ENCODE results near the gene SYMPK. TPM values are rescaled to one million over a fixed set of nuclear protein-coding genes. Genes with fewer than 3 reads are reported as not detected.
A peak's percentile ranks its signal among the peaks of the same experiment; 100 is the strongest.

The SYMPK gene
- total and polyA plus RNA-seq, 8 donors: 32.2 to 420 (median 79.8) TPM

DNA sequence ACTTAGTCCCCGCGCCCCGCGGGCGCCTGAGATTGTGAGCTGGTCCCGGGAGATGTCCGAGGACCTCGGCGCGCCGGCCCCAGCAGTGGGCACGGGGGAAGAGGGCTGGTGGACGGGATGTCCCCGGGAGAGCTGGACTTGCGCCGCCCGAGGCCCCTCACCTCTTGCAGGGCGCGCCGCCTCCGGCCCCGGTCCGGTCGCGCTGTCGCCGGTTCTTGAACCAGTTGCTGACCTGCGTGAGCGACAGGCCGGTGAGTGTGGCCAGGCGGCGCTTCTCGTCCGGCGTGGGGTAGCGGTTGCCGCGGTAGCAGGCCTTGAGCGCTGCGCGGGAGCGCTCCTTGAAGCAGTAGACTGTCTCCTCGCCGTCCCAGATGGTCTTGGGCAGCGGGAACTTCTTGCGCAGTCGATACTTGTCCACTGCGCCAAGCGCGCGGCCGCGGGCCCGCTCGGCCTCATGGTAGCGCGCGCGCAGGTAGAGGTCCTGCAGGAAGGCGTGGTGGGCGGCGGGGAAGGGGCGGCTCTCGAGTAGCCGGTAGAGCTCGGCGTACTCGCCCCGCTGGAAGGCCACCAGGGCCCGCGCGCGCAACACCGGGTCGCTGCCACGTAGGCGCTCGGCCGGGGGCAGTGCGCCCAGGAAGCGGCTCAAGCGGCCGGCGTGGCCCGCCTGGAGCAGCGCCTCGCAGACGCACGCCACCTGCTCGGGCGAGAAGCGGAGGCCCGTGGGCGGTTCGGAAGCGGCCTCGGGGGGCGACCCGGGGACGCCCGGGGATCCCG, 94.9 kb downstream of the SYMPK start:
- DNase-seq: peak; percentile 70 to 89
- Histone ChIP-seq H3K4me3 (peak overlapping the region; percentile 61 to 85 (median 83)), H3K27me3 (peaks cover 0 to 32% (median 0%) of the 10 kb centered on the region in 3 donors), H3K36me3 (peaks cover 0 to 18% (median 8%) of the 10 kb centered on the region in 4 donors), H3K27ac (peak overlapping the region; percentile 89 to 97 (median 92)), H3K9me3 (no peaks in the 10 kb centered on the region), H3K4me1 (peaks cover 58 to 87% (median 80%) of the 10 kb centered on the region in 4 donors)
- WGBS, 5 donors: 0 to 8% (median 1%) methylated on average over 29 to 102 of the region's 102 CpGs
- intact Hi-C loops (cut with DNase I; ENCODE audit: low total_unique reads): no loop called here
- TF ChIP-seq, protein P1, sequence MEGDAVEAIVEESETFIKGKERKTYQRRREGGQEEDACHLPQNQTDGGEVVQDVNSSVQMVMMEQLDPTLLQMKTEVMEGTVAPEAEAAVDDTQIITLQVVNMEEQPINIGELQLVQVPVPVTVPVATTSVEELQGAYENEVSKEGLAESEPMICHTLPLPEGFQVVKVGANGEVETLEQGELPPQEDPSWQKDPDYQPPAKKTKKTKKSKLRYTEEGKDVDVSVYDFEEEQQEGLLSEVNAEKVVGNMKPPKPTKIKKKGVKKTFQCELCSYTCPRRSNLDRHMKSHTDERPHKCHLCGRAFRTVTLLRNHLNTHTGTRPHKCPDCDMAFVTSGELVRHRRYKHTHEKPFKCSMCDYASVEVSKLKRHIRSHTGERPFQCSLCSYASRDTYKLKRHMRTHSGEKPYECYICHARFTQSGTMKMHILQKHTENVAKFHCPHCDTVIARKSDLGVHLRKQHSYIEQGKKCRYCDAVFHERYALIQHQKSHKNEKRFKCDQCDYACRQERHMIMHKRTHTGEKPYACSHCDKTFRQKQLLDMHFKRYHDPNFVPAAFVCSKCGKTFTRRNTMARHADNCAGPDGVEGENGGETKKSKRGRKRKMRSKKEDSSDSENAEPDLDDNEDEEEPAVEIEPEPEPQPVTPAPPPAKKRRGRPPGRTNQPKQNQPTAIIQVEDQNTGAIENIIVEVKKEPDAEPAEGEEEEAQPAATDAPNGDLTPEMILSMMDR (IDR thresholded peaks at IDR 0.05): no peak
- TF ChIP-seq POLR2AphosphoS5 (IDR thresholded peaks at IDR 0.05): peak in 1 of 3 donors; percentile 66

DNA sequence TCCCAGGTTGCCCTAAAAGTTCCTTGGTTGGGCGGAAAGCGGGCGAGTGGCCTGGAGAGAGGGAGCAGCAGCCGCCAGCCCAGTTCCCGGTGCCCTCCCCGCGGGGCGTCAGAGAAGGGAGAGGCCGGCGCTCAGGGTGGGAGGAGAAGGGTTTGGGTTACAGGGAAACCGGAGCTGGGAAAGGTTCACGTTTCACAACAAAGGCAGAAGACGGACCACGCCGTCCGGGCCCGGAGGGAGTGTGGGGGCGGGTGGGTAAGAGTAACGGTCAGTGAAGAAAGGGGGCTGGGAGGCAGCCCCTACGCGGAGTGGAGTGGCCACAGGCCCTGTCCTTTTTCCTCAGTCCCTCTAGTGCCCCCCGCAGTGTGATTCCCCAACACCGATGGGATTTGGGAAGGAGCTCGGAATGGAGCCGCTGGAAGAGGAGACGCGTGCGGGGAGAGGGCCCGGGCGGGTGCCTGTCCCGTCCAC, 95.5 kb downstream of the SYMPK start:
- peaks cover 0 to 32% (median 0%) of the 10 kb centered on the region in 3 donors for H3K27me3 ChIP-seq
- intact Hi-C loops (cut with DNase I; ENCODE audit: low total_unique reads): no loop called here
- DNase-seq: peak; percentile 77 to 93
- H3K4me1 ChIP-seq: peaks cover 52 to 81% (median 73%) of the 10 kb centered on the region in 4 donors
- peak overlapping the region; percentile 61 to 85 (median 83) for H3K4me3 ChIP-seq
- H3K36me3 ChIP-seq: peaks cover 0 to 12% (median 5%) of the 10 kb centered on the region in 4 donors
- no peaks in the 10 kb centered on the region for H3K9me3 ChIP-seq
- 12 to 15% (median 13%) methylated on average over 17 to 31 of the region's 31 CpGs for WGBS, 5 donors
- peak in 2 of 3 donors; percentile 51 to 73 for TF ChIP-seq POLR2AphosphoS5 (IDR thresholded peaks at IDR 0.05)
- TF ChIP-seq, protein P1 (IDR thresholded peaks at IDR 0.05): no peak
- peak overlapping the region; percentile 89 to 97 (median 92) for H3K27ac ChIP-seq

DNA sequence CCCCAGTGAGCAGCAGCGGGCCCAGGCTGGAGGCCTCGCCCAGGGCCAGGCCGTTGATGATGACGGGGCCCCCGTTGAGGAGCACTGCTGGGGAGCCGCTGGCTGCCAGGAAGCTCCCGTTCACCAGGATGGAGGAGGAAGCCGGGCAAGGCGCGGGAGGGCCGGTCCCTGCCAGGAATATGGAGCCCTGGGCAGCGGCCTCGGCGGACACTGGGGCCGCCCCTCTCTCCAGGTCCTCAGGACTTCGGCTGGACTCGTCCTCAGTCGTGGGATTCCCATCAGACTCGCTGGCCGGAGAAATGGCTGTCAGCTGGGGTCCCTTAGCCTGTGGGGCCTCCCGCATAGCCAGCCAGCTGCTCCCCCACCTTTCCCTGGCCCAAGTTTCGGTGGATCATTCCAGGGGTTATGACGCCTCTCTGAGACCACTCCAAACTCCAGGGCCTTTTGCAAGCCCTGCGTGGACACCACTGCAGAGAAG, 96.0 kb downstream of the SYMPK start:
- peak overlapping the region; percentile 61 to 85 (median 83) for H3K4me3 ChIP-seq
- intact Hi-C loops (cut with DNase I; ENCODE audit: low total_unique reads): no loop called here
- peak overlapping the region; percentile 89 to 97 (median 92) for H3K27ac ChIP-seq
- H3K9me3 ChIP-seq: no peaks in the 10 kb centered on the region
- peak in 1 of 2 donors; percentile 68 for DNase-seq
- H3K27me3 ChIP-seq: peaks cover 0 to 32% (median 0%) of the 10 kb centered on the region in 3 donors
- peaks cover 0 to 7% (median 3%) of the 10 kb centered on the region in 4 donors for H3K36me3 ChIP-seq
- no peak for TF ChIP-seq POLR2AphosphoS5 (IDR thresholded peaks at IDR 0.05)
- TF ChIP-seq, protein P1 (IDR thresholded peaks at IDR 0.05): no peak
- TF ChIP-seq EP300 (IDR thresholded peaks at IDR 0.05): no peak
- no peak for TF ChIP-seq POLR2A (IDR thresholded peaks at IDR 0.05)
- peaks cover 46 to 76% (median 68%) of the 10 kb centered on the region in 4 donors for H3K4me1 ChIP-seq
- WGBS, 5 donors: 10 to 25% (median 20%) methylated on average over 5 to 24 of the region's 24 CpGs

DNA sequence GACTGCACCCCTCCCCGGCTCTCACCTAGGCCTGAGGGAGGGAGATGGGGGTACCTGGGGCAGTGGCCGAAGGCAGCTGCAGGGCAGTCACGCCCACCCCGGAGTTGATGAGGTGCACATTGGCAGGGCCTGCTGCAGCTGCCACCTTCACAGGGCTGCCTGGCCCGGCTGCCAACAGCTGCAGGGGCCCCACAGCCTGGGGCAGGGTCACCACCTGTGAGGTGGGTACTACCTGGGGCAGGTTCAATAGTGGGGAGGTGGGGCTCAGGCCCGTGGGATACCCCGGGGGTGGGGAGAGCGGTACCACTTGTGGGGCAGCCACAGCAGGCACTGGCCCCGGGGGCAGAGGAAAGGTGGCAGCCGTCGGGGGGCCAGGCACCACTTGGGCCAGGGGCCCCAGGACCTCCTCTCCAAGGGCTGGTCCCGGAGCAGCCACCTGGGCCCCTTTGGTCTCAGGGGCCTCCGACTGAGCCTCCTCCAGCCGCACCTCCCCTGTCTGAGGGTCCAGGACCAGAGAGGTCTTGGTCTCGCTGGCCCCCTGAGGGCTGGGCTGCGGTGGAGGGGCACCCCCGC, 96.6 kb downstream of the SYMPK start:
- H3K36me3 ChIP-seq: peaks cover 0 to 2% (median under 1%) of the 10 kb centered on the region in 4 donors
- TF ChIP-seq EP300 (IDR thresholded peaks at IDR 0.05): no peak
- TF ChIP-seq, protein P1 (IDR thresholded peaks at IDR 0.05): no peak
- peak overlapping the region; percentile 61 to 85 (median 83) for H3K4me3 ChIP-seq
- H3K27ac ChIP-seq: peak overlapping the region; percentile 89 to 97 (median 92)
- WGBS, 5 donors: 35 to 69% (median 46%) methylated on average over 8 to 17 of the region's 17 CpGs
- peaks cover 41 to 70% (median 63%) of the 10 kb centered on the region in 4 donors for H3K4me1 ChIP-seq
- H3K27me3 ChIP-seq: peaks cover 0 to 28% (median 0%) of the 10 kb centered on the region in 3 donors
- intact Hi-C loops (cut with DNase I; ENCODE audit: low total_unique reads): no loop called here
- DNase-seq: peak in 1 of 2 donors; percentile 58
- no peaks in the 10 kb centered on the region for H3K9me3 ChIP-seq
